ENCODE measurements around the gene SLC9A5. TPM values are rescaled to one million over a fixed set of nuclear protein-coding genes. Genes with fewer than 3 reads are reported as not detected.

SLC9A5 gene
- total and polyA plus RNA-seq, 10 of the 15 experiments (the other 5 are each of a cell fraction or from before 2014, with no cell fraction given), result 0.26 to 5.7 (median 1.5) TPM

GRCh38 chr16:67234180-67234597 lies 14.6 kb upstream of the SLC9A5 start:
- no peak overlapping the region for H3K27ac ChIP-seq (ENCODE audit: control insufficient read depth, insufficient read depth)
- H3K79me2 ChIP-seq (ENCODE audit: control insufficient read depth, insufficient read depth, low read length), result no peaks in the 10 kb centered on the region
- no peak for TF ChIP-seq RELA (IDR thresholded peaks at IDR 0.05; ENCODE audit: borderline replicate concordance, partially characterized antibody)
- TF ChIP-seq POLR2A (IDR thresholded peaks at IDR 0.05; ENCODE audit: low read depth, low read length), result peak; percentile 63
- 79% methylated on average over 10 of the region's 10 CpGs for WGBS (ENCODE audit: insufficient coverage, insufficient replicate concordance, low lambda C conversion rate, missing lambda C conversion rate)
- BruUV-seq (replicated peaks), result no TSS peak
- no peak overlapping the region for H3K4me2 ChIP-seq (ENCODE audit: control insufficient read depth, insufficient read depth)
- no peak overlapping the region for H2AFZ ChIP-seq (ENCODE audit: control insufficient read depth, low read depth, low read length)
- no peaks in the 10 kb centered on the region for H3K4me1 ChIP-seq (ENCODE audit: control insufficient read depth, insufficient read depth, low read length)
- peaks cover 34 to 59% of the 10 kb centered on the region in 2 experiments; a peak in 3 of 4 replicates for H3K36me3 ChIP-seq (ENCODE audit: control insufficient read depth in 2 of 2, insufficient read depth in 2 of 2, low read length in 1 of 2)
- ChIA-PET CTCF (no interaction called here), POLR2A (no interaction called here), RAD21 (ENCODE audit: unreplicated experiment) (no interaction called here), SMC1A (ENCODE audit: uncharacterized antibody, unreplicated experiment) (interaction anchor here (1.9 kb wide), 1 partner anchor 10 kb away, joined by 6 read pairs; no protein-coding TSS in a partner anchor)
- H3K9me3 ChIP-seq (replicated peaks; ENCODE audit: control insufficient read depth, insufficient read depth, low read length), result no peaks in the 10 kb centered on the region
- no peak overlapping the region for H3K9ac ChIP-seq (ENCODE audit: control insufficient read depth, insufficient read depth, low read length)
- in situ Hi-C loops (cut with MboI) (no loop called here), intact Hi-C loops (cut with micrococcal nuclease; ENCODE audit: unreplicated experiment) (no loop called here)
- DNase-seq (ENCODE audit: low read depth, low spot score) (no peak), ATAC-seq (no peak), FAIRE-seq (no peak)
- no peaks in the 10 kb centered on the region for H4K20me1 ChIP-seq (ENCODE audit: control insufficient read depth, insufficient read depth)
- no peak overlapping the region for H3K4me3 ChIP-seq
- no peaks in the 10 kb centered on the region for H3K27me3 ChIP-seq (replicated peaks in 1 of 2; ENCODE audit: control insufficient read depth in 2 of 2, insufficient read depth in 2 of 2, low read length in 1 of 2)

- CTCF ChIA-PET, result interaction anchor here (1.4 kb wide), 1 partner anchor 10 kb away, joined by 5 read pairs; the partner anchor contains the start of gene TMEM208
These were observed 12.8 kb upstream of the SLC9A5 start for GRCh38 chr16:67235816-67236562.

More at GRCh38 chr16:67235816-67236562, 12.8 kb upstream of the SLC9A5 start:
- ATAC-seq (no peak), DNase-seq (ENCODE audit: low read depth, low spot score) (no peak), FAIRE-seq (no peak)
- Histone ChIP-seq H3K79me2 (ENCODE audit: control insufficient read depth, insufficient read depth, low read length) (no peaks in the 10 kb centered on the region; the same call in 1 of the 2 replicates), H3K4me1 (ENCODE audit: control insufficient read depth, insufficient read depth, low read length) (no peaks in the 10 kb centered on the region), H3K4me3 (no peak overlapping the region), H3K4me2 (ENCODE audit: control insufficient read depth, insufficient read depth) (no peak overlapping the region), H3K36me3 (ENCODE audit: control insufficient read depth in 2 of 2, insufficient read depth in 2 of 2, low read length in 1 of 2) (peaks cover 26 to 42% of the 10 kb centered on the region in 2 experiments; a peak in 3 of 4 replicates), H2AFZ (ENCODE audit: control insufficient read depth, low read depth, low read length) (no peak overlapping the region), H4K20me1 (ENCODE audit: control insufficient read depth, insufficient read depth) (no peaks in the 10 kb centered on the region), H3K9ac (ENCODE audit: control insufficient read depth, insufficient read depth, low read length) (no peak overlapping the region), H3K27me3 (replicated peaks in 1 of 2; ENCODE audit: control insufficient read depth in 2 of 2, insufficient read depth in 2 of 2, low read length in 1 of 2) (no peaks in the 10 kb centered on the region), H3K9me3 (replicated peaks; ENCODE audit: control insufficient read depth, insufficient read depth, low read length) (no peaks in the 10 kb centered on the region), H3K27ac (ENCODE audit: control insufficient read depth, insufficient read depth) (no peak overlapping the region)
- POLR2A ChIA-PET, result interaction anchor here (0.8 kb wide), 1 partner anchor 8 kb away, joined by 3 read pairs; no protein-coding TSS in a partner anchor
- intact Hi-C loops (cut with micrococcal nuclease; ENCODE audit: unreplicated experiment), result no loop called here
- WGBS (ENCODE audit: insufficient coverage, insufficient replicate concordance, low lambda C conversion rate, missing lambda C conversion rate), result 85% methylated on average over 8 of the region's 17 CpGs
- BruUV-seq (replicated peaks), result no TSS peak
- RAD21 ChIA-PET (ENCODE audit: unreplicated experiment), result no interaction called here
- SMC1A ChIA-PET (ENCODE audit: uncharacterized antibody, unreplicated experiment), result interaction anchor here (2.1 kb wide), 1 partner anchor 9 kb away, joined by 8 read pairs; the partner anchor contains the start of gene TMEM208
- in situ Hi-C loops (cut with MboI), result no loop called here
- TF ChIP-seq POLR2A (IDR thresholded peaks at IDR 0.05; ENCODE audit: low read depth, low read length) (peak; percentile 54), ATF2 (IDR thresholded peaks at IDR 0.05; ENCODE audit: low read length) (no peak), PBX3 (IDR thresholded peaks at IDR 0.05; ENCODE audit: insufficient replicate concordance, low read depth, low read length) (no peak)
